Retinal pigment epithelial cell (primary cell): ENCODE measurements around the gene FMOD.

Experiments used
- DNase-seq: peaks from one replicate; pipeline ENCODE4 v3.0.0-alpha.2; 2010; ENCODE audit warnings: low read depth
- H3K4me3 ChIP-seq: 2 replicates; pipeline ENCODE4 v1.5.1; 2011; ENCODE audit warnings: mild to moderate bottlenecking, low read length, control low read depth, moderate library complexity
- CTCF ChIP-seq: conservative IDR thresholded peaks from 2 replicates; pipeline ENCODE4 v1.5.1; 2011; ENCODE audit warnings: low read depth, low read length, control low read depth, inconsistent platforms

Gene FMOD

DNA sequence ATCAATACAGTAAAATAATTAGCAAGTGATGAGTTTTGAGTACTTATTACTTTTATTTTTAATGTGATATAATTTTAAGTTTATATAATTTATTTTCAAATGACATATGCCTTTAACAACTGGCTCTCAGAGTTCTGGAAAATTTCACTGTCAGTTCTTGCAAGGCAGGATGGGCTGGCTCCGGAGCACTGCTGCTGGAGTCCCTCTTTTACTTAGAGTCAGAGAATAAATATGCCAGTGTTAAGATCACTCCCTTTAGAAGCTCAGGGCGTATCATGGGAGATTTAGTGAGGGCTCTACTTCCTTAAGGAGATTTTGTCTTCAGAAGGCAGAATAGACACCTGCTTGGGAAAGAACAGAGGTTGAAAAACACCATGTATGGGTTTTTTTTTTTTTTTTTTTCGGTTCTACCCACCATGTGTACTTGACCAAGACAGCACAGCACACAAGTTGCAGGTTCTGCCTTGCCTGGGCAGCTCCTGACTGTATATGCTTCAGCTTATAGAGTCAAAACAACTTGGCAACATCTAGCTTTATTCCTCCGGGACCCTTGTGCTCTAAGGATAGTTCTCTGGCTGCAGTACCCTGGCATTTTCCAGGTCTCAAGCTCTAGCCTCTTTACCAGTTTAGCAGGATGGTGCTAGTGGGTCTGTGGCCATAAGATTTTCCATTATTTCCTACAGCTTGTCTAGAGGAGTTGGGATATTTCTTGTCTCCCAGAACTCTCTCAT is 29.7 kb upstream of the FMOD start:
- H3K4me3 ChIP-seq: no peak overlapping the region
- TF ChIP-seq CTCF: no peak
- no peak for DNase-seq

- DNase-seq: no peak
- no peak overlapping the region for H3K4me3 ChIP-seq
- TF ChIP-seq CTCF: no peak
Observed at GRCh38 chr1:203379825-203380224, 28.9 kb upstream of the FMOD start.

GRCh38 chr1:203378556-203379245 is 27.8 kb upstream of the FMOD start:
- no peak for DNase-seq
- H3K4me3 ChIP-seq: no peak overlapping the region
- no peak for TF ChIP-seq CTCF

DNA sequence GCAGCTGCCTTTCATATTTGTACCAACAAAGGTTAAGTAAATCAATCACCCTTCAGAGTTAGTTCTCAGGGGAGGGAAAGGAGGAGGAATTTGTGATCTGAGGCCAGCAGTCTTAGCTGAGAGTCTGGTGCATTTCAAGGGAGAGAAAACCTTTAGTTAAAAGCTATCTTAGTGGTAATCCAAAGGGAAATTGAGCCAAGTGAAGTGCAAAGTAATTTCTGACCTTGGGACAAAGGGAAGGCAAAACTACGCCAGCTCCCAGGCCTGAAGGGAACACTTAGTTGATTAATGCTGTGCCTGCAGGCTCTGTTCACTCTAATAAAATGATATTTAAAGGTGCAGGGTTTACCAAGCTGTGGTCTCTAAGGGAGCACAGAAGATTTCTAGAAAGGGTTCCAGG is 23.1 kb upstream of the FMOD start:
- TF ChIP-seq CTCF: no peak
- no peak for DNase-seq
- H3K4me3 ChIP-seq: no peak overlapping the region

DNA sequence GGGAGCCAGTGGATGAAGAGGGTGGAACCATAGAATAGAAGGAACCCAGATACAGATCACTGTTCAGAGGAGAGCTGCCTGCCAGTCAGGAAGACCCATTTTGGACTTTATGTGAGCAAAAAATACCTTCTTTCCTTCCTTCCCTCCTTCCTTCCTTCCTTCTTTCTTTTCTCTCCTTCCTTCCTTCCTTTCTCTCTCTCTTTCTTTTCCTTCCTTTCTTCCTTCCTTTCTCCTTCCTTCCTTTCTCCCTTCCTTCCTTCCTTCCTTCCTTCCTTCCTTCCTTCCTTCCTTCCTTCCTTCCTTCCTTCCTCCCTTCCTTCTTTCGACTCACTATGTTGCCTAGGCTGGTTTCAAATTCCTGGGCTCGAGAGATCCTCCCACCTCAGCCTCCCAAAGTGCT is 22.1 kb upstream of the FMOD start:
- no peak overlapping the region for H3K4me3 ChIP-seq
- DNase-seq: no peak
- no peak for TF ChIP-seq CTCF

- TF ChIP-seq CTCF: no peak
- H3K4me3 ChIP-seq: no peak overlapping the region
- DNase-seq: no peak
Observed at GRCh38 chr1:203371288-203371687, 20.4 kb upstream of the FMOD start.

DNA sequence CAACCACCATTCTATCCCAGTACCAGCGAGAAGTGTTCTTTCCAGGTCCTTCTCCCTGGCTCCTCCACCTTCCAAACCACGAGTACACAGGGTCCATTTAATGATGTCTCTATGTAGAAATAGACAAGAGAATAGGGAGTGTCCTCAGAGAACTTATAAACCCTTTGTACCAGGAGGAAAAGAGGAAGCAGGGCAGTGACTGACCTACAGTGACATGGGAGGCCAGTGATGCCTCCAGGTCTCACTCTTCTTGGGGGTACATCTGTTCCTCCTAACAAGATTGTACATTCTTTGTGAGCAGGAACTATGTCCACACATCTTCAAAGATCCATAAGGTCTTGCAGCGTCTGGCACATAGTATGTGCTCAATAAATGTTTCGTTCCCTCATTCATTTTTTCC is 18.7 kb upstream of the FMOD start:
- no peak for TF ChIP-seq CTCF
- H3K4me3 ChIP-seq: no peak overlapping the region
- DNase-seq: no peak
